NOMO-1 treated with DMSO at 0.1 percent for 48 hours (cell line): ENCODE measurements around the gene PHOSPHO1.

ENCODE experiments used
- DNase-seq: peaks from one replicate; lab custom pipeline; 2025; ENCODE audit not compliant: unreplicated experiment; lab: John Stamatoyannopoulos, UW

Gene PHOSPHO1

GRCh38 chr17:49218941-49219913, 11.4 kb downstream of the PHOSPHO1 start:
- DNase-seq, result peak; percentile 30

- peak; percentile 74 for DNase-seq
These were observed 12.8 kb downstream of the PHOSPHO1 start for GRCh38 chr17:49217651-49218413.

- no peak for DNase-seq
These were observed 13.5 kb downstream of the PHOSPHO1 start for GRCh38 chr17:49216953-49217650.

GRCh38 chr17:49216482-49216881, 14.1 kb downstream of the PHOSPHO1 start:
- DNase-seq, result no peak

GRCh38 chr17:49214676-49215360, 15.8 kb downstream of the PHOSPHO1 start:
- DNase-seq, result no peak

GRCh38 chr17:49213847-49214246, 16.7 kb downstream of the PHOSPHO1 start:
- no peak for DNase-seq

GRCh38 chr17:49213399-49213798, 17.2 kb downstream of the PHOSPHO1 start:
- DNase-seq, result no peak

GRCh38 chr17:49210158-49211029, 20.2 kb downstream of the PHOSPHO1 start, which contains the start of the genes ABI3 and GNGT2:
Gene ABI3 (plus strand): TSS chr17:49210707. CDS start chr17:49210725, 18 bp downstream.
Gene GNGT2 (minus strand): TSS chr17:49210574. CDS start chr17:49207422, 3,152 bp downstream.
- peak; percentile 52 for DNase-seq

GRCh38 chr17:49209061-49209571, 21.5 kb downstream of the PHOSPHO1 start:
- DNase-seq, result no peak

- no peak for DNase-seq
These were observed 26.1 kb downstream of the PHOSPHO1 start for GRCh38 chr17:49204516-49204915.

- DNase-seq, result no peak
These were observed 26.8 kb downstream of the PHOSPHO1 start for GRCh38 chr17:49203796-49204195.

GRCh38 chr17:49201481-49201927, 29.1 kb downstream of the PHOSPHO1 start:
- no peak for DNase-seq

- no peak for DNase-seq
These were observed 30.0 kb downstream of the PHOSPHO1 start for GRCh38 chr17:49200423-49201083.

- no peak for DNase-seq
These were observed 32.4 kb downstream of the PHOSPHO1 start for GRCh38 chr17:49198211-49198610.

GRCh38 chr17:49197346-49197998, 33.1 kb downstream of the PHOSPHO1 start:
- DNase-seq, result no peak

- no peak for DNase-seq
These were observed 34.1 kb downstream of the PHOSPHO1 start for GRCh38 chr17:49196520-49196919.

- no peak for DNase-seq
These were observed 34.8 kb downstream of the PHOSPHO1 start for GRCh38 chr17:49195751-49196150.

GRCh38 chr17:49194297-49194607, 36.3 kb downstream of the PHOSPHO1 start:
- DNase-seq, result no peak
